ENCODE measurements around the gene TRMT11.
"Not testable (repeated sequence)": the region's sequence is repeated elsewhere in the genome, so short reads cannot be mapped to it uniquely, and the experiment has no call there.

TRMT11 gene

DNA sequence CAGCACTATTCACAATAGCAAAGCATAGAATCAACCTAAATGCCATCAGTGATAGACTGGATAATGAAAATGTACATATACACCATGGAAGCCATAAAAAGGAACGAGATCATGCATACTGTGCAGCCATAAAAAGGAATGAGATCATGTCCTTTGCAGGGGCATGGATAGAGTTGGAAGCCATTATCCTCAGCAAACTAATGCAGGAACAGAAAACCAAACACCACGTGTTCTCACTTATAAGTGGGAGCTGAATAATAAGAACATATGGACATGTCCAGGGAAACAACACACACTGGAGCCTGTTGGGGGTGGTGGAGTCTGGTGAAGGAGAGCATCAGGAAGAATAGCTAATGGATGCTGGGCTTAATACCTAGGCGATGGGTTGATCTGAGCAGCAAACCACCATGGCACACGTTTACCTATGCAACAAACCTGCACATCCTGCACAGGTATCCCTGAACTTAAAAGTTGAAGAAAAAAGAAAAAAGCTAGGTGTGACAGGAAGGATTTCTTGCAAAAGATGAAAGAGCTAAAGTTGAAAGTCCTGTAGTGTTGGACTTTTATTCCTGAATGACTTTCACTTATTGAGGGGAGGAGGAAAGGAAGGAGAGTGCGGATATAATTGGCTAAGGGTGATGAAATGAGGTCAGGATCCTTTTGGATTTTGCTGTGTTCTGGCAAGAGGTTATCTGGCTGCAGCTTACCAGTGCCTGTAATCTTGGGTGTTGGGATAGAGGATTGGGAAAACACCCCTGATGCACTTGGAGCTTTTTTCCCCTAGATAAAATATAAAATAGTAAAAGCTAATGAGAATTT, 8.5 kb downstream of the TRMT11 start:
- no peak for FAIRE-seq

GRCh38 chr6:125995972-125996580, 9.7 kb downstream of the TRMT11 start:
- FAIRE-seq, result peak; percentile 86

GRCh38 chr6:126002755-126003679, 16.7 kb downstream of the TRMT11 start:
- no peak for FAIRE-seq

DNA sequence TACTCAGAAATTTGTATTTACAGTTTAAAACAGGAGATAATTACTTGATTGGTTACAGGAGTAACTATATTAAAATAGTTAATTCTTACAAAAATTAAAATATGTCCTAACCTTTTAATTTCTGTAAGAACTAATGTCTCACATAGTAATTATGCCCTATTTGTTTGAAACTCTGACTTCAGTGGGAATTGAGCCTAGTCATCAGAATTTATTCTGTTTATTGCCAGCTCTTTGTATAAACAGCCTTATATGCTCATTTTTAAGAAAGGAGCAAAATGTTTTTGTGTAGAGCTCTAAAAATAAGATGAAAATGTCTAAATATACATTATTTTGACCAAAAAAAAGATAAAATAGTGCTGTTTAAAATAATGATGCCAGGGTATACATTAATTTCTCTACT, 21.5 kb downstream of the TRMT11 start:
- FAIRE-seq, result no peak

GRCh38 chr6:126010040-126010439, 23.7 kb downstream of the TRMT11 start:
- FAIRE-seq, result no peak

DNA sequence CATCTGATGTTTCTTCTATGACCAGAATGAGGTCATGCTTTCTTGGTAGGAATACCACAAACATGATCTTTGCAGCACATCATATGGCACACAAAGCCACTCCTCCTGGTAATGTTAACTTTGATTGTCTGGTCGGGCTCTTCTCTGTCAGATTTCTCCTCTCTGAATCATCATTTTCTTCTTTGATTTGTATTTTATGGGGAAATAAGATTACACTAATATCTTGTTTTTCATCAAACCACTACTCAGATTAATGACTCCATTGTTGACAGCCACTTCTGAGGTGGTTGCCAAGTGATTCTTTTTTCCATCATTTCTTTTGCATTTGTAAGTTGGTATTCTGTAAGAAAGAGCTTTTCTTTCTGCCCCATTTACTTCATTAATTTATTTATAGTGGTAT, 29.5 kb downstream of the TRMT11 start:
- no peak for FAIRE-seq

DNA sequence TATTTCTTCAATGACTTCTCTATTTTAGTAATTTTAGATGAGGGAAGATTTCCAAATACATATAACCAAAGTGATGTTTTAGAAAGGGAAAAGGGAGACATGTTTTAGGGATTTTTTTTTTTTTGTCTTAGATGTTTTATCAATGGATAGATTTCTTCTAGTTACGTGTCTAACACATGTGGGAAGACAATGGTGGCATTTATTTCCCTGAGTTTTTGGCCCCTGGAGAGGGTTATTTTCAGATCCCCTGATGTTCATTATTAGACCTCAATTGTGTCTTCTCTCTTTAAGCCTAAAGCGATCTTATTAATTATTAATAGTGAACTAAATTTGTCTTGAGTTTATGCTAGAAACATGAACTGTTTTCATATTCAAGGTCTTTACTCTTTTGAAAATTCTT, 30.3 kb downstream of the TRMT11 start:
- no peak for FAIRE-seq

- FAIRE-seq, result no peak
These were observed 31.3 kb downstream of the TRMT11 start for GRCh38 chr6:126017668-126018067.

GRCh38 chr6:126020305-126021050, 34.1 kb downstream of the TRMT11 start:
- FAIRE-seq, result no peak

- not testable (repeated sequence) for FAIRE-seq
These were observed 37.1 kb downstream of the TRMT11 start for GRCh38 chr6:126023474-126023873.

DNA sequence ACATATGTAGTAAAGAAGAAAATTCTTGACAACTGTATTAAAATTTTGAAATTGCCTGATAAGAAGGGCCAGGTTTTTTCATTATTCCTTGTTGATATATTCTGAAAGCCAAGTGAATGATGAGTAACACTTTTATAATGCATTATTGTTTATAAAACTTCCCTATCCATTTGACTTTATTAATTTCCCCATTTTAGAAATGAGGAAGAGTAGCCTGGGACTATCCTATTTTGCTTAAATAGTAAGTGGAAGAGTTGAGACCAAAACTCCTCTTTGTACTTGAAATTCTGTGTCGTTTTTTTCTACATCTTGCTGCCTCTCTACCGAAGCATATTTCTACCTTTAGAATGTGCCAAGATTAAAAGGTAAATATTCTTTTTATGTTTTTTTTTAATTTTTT, 39.7 kb downstream of the TRMT11 start:
- no peak for FAIRE-seq

DNA sequence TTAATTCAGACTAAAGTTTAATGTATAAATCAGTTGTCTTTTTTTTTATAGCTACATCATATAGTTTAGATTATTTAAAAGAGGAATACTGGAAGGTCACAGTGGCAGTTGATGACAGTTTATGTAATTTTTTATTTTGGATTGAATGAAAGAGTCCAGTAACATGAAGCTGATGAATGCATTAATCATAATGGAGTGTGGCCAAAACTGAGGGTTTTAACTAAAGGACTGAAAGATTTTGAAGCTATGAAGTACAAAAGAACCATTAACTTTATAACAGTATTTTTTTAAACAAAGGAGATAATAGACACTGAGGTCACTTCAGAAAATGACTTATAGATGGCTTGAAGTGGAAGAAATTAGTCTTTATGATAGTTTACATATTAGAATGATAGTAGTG, 41.3 kb downstream of the TRMT11 start:
- peak; percentile 24 for FAIRE-seq

GRCh38 chr6:126030045-126030444, 43.7 kb downstream of the TRMT11 start:
- FAIRE-seq, result peak; percentile 60

DNA sequence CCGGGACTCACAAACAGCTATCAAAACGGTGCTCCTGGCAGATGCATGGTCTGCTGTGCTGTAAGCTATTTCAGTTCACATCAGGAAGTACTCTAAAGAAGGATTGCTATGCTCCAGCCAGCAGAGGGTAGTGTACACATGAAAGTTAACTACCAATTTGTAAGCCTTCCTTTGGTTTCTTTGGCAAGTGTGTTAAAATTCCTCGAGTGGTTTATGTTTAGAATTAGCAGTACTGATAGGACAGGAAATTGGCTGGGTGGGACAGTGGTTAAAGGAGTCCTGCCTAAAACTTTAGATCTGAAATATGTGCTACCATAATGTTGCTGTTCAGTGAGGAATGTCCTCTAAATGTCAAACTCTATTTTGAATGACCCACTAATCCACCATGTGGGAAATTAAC, 47.4 kb downstream of the TRMT11 start:
- FAIRE-seq, result peak; percentile 98

GRCh38 chr6:126034656-126035055, 48.3 kb downstream of the TRMT11 start:
- peak; percentile 60 for FAIRE-seq

DNA sequence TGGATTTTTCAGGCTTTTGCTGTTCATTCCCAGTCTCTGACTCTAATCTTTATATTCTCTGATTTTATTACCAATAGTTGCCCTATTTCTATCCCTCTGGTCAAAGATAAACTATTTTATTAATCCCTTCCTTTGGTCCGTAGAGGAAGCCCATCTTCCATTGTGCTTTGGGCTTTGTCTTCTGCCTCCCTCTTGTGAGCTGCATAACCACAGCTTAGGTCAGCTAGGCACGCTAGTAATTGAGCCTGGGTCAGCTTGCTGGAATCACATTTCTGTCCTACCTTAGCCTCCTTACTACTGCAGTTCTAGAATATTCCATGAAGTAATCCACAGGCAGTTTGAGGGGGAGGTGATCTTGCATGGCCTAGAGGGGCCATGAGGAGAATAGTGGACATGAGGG, 49.4 kb downstream of the TRMT11 start:
- FAIRE-seq, result no peak

GRCh38 chr6:126038234-126038633, 51.9 kb downstream of the TRMT11 start:
- no peak for FAIRE-seq

DNA sequence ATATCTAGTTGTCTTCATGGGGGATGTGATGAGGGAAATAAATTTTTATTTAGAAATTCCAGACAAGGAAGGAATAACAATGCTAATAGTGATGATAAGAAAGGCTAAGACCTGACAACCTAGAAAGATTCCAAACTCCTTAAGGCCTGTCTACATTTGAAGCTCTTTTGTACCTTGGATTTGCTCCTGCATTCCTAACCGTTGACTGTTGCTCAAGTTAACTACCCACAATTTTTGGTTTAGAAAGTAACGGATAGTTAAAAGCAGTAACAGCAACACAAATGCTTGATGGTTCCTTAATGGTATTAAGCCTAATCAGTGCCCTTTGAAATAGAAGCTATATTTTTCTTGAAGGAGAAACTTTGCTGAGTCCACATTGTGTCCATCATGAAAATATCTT, 52.9 kb downstream of the TRMT11 start:
- FAIRE-seq, result no peak

- peak; percentile 68 for FAIRE-seq
These were observed 54.1 kb downstream of the TRMT11 start for GRCh38 chr6:126040394-126040793.

GRCh38 chr6:126040826-126041225, 54.5 kb downstream of the TRMT11 start:
- peak; percentile 99 for FAIRE-seq

DNA sequence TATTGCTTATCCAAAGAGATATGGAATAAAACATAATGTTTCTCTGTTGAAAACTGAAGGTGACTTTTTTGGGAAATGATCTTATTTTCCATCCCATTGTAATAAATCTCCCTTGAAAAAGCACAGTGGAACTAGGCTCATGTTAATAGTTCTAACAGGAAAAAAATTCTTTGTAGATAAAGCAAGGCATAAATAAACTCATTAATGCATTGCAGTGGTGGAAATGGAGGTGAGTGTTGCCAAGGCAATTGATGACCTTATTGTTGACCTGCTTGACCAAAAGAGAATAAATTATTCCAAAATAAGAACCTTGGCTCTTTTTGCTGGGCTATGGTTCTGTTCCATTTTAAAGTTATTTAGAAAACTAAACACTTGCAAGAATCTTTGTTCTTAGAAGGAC, 55.2 kb downstream of the TRMT11 start:
- peak; percentile 91 for FAIRE-seq

DNA sequence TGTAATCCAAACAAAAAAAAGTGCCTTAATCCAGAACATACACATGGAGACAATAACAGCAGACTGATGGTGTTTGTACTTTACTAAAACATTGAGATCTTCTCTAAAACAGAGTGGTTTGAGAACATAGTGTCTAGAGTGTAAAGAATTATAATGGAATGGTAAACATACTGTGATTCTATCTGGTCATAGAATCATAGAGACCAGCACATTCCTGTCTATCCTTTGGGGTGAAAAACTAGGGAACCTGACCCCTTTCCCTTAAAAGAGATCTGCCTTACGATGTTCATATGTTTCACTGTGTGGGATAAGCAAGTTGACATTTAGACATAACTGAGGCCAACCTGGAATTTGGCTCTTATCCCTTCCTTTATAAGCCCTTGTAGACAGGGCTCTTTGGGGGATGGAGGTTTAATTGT, 55.7 kb downstream of the TRMT11 start:
- FAIRE-seq, result peak; percentile 17

DNA sequence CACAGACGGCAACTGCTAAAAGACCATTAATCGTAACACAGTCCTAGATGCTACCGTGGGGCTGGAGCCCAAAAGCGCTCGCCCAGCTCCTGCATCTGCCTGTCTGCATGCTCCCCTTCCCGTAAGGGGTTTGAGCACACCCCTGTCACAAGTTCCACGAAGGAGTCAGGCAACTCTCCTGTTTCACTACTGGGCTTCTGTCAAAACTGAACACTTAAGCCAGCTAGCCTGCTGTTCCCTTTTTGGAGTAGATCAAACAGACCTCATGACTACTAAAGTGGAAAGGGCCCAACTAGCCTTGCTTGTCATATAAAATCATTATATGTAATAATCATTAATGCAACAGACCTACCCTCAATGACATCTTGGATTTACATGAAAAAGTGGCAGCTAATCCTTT, 61.3 kb downstream of the TRMT11 start:
- no peak for FAIRE-seq
